SU-DHL-6 (cell line): Measurements from ENCODE around the gene YPEL4.

Experiments
- CTCF ChIP-seq: fragments of 200-600 bp; sonication (generic); IDR thresholded peaks from one replicate; pipeline ENCODE4 v1.5.1; 2017; ENCODE audit warnings: antibody characterized with exemption, mild to moderate bottlenecking, low read length, moderate library complexity; ENCODE audit not compliant: insufficient read depth, poor library complexity, severe bottlenecking
- EZH2phosphoT487 ChIP-seq: fragments of 200-600 bp; sonication (generic), shearing (Covaris generic); conservative IDR thresholded peaks from 2 replicates; pipeline ENCODE4 v1.6.1; 2018; ENCODE audit warnings: mild to moderate bottlenecking, antibody characterized with exemption, low read length, moderate library complexity, mixed read lengths

- TF ChIP-seq CTCF (no peak), EZH2phosphoT487 (no peak)
Observed at GRCh38 chr11:57656885-57657193, 7.1 kb upstream of the YPEL4 start.
